Fibroblast of villous mesenchyme (primary cell): ENCODE data around the gene IGDCC3. TPM values are rescaled to one million over a fixed set of nuclear protein-coding genes. Genes with fewer than 3 reads are reported as not detected.

ENCODE experiments used
- DNase-seq: peaks from one replicate; pipeline ENCODE4 v3.0.0-alpha.2; 2010; ENCODE audit warnings: low read depth
- H3K4me3 ChIP-seq: 2 replicates; pipeline ENCODE4 v1.5.1; 2011; ENCODE audit warnings: low read depth, mild to moderate bottlenecking, low read length
- total RNA-seq: library from RNA; depleted of rRNA; stranded (reverse); fragments of >200 nt; gene quantifications from 2 replicates; pipeline ENCODE4 v1.2.3, GENCODE V29; 2012
- TF ChIP-seq, protein P1 (sequence below): IDR thresholded peaks from 2 replicates; pipeline ENCODE4 v1.5.1; 2012; ENCODE audit warnings: low read depth, mild to moderate bottlenecking, low read length; ENCODE audit not compliant: insufficient read depth

Gene IGDCC3
- total RNA-seq, 1 donor: under 0.01 TPM

GRCh38 chr15:65344214-65344913 lies 33.4 kb downstream of the IGDCC3 start:
- TF ChIP-seq, protein P1, sequence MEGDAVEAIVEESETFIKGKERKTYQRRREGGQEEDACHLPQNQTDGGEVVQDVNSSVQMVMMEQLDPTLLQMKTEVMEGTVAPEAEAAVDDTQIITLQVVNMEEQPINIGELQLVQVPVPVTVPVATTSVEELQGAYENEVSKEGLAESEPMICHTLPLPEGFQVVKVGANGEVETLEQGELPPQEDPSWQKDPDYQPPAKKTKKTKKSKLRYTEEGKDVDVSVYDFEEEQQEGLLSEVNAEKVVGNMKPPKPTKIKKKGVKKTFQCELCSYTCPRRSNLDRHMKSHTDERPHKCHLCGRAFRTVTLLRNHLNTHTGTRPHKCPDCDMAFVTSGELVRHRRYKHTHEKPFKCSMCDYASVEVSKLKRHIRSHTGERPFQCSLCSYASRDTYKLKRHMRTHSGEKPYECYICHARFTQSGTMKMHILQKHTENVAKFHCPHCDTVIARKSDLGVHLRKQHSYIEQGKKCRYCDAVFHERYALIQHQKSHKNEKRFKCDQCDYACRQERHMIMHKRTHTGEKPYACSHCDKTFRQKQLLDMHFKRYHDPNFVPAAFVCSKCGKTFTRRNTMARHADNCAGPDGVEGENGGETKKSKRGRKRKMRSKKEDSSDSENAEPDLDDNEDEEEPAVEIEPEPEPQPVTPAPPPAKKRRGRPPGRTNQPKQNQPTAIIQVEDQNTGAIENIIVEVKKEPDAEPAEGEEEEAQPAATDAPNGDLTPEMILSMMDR: no peak
- no peak overlapping the region for H3K4me3 ChIP-seq
- no peak for DNase-seq

DNA sequence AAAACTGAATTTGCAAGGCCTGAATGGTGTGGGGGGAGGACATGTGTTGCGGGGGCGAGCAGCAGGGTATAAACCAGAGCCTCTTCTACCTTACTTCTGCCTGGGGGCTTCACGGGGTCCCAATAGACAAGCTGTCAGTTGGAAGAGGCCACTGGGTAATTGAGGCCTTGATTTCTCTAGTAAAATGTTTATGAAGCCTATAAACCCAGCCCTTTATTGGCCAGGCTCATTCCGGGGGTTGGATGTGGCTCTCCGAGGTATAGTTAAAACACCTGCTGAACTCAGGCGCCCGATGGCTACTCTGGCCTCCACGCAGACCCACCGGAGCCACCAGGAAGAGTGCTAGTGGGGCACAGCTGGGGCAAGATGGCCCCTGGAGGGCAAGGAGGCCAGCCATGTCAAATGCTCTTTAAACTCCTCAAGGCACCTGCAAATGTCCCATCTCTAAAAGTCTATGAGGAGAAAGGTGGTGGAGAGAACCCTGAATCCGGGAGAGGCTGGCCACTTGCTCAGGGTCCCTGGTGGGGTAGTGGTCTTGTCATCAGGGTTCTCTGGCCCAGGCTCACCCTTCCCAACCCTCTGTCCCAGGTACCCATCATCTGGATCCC lies 34.3 kb downstream of the IGDCC3 start:
- no peak overlapping the region for H3K4me3 ChIP-seq
- TF ChIP-seq, protein P1: no peak

DNA sequence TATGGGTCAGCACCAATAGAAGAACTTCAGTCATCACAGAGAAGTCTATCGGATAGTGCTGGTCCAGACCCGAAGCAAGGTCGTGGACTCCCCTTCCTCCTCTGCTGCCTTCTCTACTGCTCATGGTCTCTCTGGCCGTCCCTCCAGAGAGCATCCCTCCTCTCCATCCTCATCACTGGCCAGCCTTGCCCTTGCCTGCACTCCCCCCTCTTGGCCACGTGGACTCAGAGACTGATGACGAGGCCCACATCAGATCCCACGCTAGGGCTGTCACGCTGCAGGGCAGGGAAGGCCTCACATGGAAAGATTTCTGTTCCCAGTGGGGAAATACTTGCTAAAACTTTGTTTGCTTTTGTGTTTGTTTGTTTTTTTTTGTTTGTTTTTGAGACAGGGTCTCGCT lies 35.3 kb downstream of the IGDCC3 start:
- DNase-seq: no peak
- TF ChIP-seq, protein P1: no peak
- no peak overlapping the region for H3K4me3 ChIP-seq

More for the DNA sequence above, 34.3 kb downstream of the IGDCC3 start:
- DNase-seq: no peak

GRCh38 chr15:65339920-65340319 lies 37.9 kb downstream of the IGDCC3 start:
- no peak overlapping the region for H3K4me3 ChIP-seq
- DNase-seq: no peak
- TF ChIP-seq, protein P1: no peak

DNA sequence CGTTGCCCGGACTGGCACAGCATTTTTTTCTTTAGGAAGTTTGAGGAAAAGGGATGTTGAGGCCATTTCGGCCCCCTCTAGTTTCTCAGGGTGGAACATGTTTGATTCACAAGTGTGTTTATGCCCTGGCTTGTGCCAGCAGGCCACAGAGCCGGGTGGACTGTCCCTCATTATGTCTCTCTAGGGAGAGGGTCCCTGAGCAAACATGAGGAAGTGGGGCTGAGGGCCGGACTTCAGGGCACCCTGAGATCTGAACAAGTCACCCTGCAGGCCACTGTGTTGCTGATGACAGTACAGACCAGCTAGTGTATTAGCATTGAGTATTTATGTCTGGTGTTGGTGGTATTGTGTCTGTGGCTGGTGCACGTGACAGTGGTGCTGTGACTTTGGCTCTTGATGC lies 38.4 kb downstream of the IGDCC3 start:
- TF ChIP-seq, protein P1: no peak
- DNase-seq: no peak
- no peak overlapping the region for H3K4me3 ChIP-seq

- TF ChIP-seq, protein P1: no peak
- no peak for DNase-seq
- H3K4me3 ChIP-seq: no peak overlapping the region
These were observed 39.0 kb downstream of the IGDCC3 start for GRCh38 chr15:65338823-65339222.
